ENCODE results near the gene RNF17.
"Not testable (repeated sequence)": the region's sequence is repeated elsewhere in the genome, so short reads cannot be mapped to it uniquely, and the experiment has no call there.

Gene RNF17, protein sequence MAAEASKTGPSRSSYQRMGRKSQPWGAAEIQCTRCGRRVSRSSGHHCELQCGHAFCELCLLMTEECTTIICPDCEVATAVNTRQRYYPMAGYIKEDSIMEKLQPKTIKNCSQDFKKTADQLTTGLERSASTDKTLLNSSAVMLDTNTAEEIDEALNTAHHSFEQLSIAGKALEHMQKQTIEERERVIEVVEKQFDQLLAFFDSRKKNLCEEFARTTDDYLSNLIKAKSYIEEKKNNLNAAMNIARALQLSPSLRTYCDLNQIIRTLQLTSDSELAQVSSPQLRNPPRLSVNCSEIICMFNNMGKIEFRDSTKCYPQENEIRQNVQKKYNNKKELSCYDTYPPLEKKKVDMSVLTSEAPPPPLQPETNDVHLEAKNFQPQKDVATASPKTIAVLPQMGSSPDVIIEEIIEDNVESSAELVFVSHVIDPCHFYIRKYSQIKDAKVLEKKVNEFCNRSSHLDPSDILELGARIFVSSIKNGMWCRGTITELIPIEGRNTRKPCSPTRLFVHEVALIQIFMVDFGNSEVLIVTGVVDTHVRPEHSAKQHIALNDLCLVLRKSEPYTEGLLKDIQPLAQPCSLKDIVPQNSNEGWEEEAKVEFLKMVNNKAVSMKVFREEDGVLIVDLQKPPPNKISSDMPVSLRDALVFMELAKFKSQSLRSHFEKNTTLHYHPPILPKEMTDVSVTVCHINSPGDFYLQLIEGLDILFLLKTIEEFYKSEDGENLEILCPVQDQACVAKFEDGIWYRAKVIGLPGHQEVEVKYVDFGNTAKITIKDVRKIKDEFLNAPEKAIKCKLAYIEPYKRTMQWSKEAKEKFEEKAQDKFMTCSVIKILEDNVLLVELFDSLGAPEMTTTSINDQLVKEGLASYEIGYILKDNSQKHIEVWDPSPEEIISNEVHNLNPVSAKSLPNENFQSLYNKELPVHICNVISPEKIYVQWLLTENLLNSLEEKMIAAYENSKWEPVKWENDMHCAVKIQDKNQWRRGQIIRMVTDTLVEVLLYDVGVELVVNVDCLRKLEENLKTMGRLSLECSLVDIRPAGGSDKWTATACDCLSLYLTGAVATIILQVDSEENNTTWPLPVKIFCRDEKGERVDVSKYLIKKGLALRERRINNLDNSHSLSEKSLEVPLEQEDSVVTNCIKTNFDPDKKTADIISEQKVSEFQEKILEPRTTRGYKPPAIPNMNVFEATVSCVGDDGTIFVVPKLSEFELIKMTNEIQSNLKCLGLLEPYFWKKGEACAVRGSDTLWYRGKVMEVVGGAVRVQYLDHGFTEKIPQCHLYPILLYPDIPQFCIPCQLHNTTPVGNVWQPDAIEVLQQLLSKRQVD (N-terminal part only)

GRCh38 chr13:24763596-24764275 lies at the start of gene RNF17:
TSS of gene RNF17 (plus strand) at chr13:24764169. CDS start at chr13:24764204, 35 bp downstream.
- no peak for DNase-seq (ENCODE audit: low read depth in 2 of 2)

GRCh38 chr13:24716011-24716410 lies 48.0 kb upstream of the RNF17 start:
- no peak for DNase-seq (ENCODE audit: low read depth in 2 of 2)

DNA sequence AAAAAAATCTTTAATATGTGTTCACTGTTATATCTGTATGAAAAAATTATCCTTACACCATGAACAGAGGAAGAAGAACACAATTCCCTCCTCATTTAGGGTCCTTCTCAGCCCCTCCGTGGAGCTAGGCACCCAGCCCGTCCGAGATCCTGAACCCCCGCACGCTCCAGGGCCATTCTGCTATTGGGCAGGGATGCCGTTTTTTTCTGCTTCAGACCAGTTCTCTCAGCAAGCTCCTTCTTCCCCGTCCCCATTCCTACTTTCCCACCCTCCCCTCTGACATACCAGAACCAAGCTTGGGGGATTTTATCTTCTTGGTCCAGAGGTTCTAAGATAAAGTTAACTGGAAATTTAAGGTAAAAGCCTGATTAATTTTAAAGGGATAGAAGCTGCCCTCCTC lies 47.5 kb upstream of the RNF17 start:
- no peak for DNase-seq (ENCODE audit: low read depth in 2 of 2)

GRCh38 chr13:24717217-24717616 lies 46.8 kb upstream of the RNF17 start:
- DNase-seq (ENCODE audit: low read depth in 2 of 2), result no peak

DNA sequence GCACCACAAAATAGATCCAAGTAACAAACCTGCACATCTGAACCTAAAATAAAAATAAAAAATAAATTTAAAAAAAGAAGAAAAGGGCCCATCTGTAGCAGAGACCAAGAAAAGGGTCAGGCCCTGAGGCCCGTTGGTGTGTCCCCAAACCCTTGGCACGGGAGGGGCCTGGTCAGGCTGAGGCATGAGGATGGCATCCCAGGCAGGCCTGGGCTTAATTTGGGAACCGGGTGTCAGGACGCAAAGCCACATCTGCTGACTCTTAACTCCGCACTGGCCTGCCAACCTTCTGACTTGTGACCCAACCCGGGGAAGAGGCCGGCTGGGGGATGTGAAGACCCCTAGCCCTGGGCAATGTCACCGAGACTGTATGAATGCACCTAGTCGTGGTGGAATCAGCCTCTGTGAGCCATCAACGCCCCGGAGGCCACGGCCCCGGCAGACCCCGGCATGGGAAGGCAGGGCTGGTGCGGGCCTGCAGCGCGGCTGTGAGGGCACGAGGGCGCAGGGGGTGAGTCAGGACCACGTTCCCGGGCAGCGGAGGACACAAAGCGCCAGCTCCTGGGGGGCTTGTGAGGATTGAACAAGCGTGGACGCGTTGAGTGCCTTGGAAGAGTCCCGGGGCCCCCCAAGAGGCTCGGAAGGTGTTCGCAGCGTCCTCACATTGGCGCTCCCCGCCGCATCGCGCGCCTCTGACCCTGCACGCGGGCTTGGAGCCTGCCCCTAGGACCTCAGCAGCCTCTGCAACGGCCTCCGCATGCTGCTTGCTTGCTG lies 45.6 kb upstream of the RNF17 start:
- DNase-seq (ENCODE audit: low read depth in 2 of 2), result no peak

- no peak for DNase-seq (ENCODE audit: low read depth in 2 of 2)
Observed at GRCh38 chr13:24719139-24719538, 44.8 kb upstream of the RNF17 start.

DNA sequence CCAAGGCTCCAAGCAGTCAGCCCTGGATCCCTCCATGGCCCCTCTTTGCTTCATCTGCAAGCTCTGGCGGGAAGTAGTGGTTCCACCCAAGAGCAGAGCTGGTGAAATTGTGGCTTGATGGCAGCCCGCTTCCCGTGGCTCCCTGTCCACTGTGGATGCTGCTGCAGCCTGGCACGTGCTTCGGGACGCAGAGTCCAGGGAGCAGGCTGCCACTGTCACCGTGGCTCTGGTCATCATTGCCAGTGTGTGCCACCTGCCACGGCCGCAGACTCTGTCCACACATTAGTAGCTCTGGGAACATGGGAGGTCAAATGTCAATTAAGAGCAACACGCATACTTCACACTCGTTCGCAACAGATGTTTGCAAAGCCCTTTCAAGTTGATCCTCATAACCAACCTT lies 40.8 kb upstream of the RNF17 start:
- no peak for DNase-seq (ENCODE audit: low read depth in 2 of 2)

DNA sequence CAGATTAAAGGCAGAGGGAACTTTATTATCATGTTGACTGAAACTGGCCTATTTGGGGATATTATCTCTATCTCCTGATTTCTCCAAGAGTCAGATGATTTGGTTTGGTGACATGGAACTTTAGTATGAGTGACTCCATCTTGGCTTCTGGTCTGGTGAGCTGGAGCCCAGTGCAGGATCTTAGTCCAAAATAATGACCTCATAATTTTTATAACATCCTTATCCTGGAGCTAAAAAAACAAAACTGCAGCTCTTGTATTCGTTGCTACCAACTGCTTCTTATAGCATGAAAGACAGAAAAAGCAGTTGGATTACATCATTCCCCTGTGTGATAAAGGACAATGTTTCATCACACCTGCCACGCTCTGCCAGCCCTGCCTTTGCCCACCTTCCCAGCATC lies 39.3 kb upstream of the RNF17 start:
- no peak for DNase-seq (ENCODE audit: low read depth in 2 of 2)

DNA sequence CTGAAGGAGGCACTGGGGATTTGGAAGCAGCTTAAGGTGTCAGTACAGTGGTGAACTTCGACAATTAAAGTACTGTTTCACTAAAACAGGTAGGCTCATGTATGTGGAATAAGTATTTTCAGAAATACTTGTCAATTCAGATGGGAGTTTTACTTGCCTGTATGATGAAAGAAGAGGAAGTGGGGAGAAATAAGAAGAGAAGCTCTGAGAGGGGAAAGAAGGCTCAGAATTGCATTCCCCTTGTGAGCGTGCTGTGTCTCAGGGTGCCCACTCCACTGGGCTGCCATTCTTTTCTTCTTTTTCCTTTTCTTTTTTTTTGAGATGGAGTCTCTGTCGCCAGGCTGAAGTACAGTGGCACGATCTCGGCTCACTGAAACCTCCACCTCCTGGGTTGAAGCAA lies 38.6 kb upstream of the RNF17 start:
- no peak for DNase-seq (ENCODE audit: low read depth in 2 of 2)

GRCh38 chr13:24727731-24728601 lies 36.0 kb upstream of the RNF17 start:
- DNase-seq (ENCODE audit: low read depth in 2 of 2), result peak; percentile 54 to 58

DNA sequence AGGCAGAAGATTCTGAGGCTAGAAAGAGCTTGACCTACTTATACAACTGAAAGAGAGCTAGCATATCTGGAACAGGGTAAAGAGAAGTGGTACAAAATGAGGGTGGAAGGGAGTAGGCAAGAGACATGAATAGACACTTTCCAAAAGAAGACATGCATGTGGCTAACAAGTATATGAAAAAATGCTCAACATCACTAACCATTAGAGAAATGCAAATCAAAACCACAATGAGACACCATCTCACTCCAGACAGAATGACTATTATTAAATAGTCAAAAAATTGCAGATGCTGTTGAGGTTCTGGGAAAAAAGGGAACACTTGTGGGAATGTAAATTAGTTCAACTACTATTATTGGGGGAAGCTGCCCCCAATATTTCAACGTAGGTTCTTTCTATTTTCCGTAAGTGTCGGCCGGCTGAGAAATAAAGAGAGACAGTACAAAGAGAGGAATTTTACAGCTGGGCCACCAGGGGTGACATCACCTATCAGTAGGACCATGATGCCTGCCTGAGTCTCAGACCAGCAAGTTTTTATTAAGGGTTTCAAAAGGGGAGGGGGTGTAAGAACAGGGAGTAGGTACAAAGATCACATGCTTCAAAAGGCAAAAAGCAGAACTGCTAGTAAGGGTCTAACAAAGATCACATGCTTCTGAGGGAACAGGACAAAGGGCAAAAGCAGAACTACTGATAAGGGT lies 32.9 kb upstream of the RNF17 start:
- not testable (repeated sequence) for DNase-seq (ENCODE audit: low read depth in 2 of 2)

- DNase-seq (ENCODE audit: low read depth in 2 of 2), result no peak
Observed at GRCh38 chr13:24734950-24735349, 29.0 kb upstream of the RNF17 start.

DNA sequence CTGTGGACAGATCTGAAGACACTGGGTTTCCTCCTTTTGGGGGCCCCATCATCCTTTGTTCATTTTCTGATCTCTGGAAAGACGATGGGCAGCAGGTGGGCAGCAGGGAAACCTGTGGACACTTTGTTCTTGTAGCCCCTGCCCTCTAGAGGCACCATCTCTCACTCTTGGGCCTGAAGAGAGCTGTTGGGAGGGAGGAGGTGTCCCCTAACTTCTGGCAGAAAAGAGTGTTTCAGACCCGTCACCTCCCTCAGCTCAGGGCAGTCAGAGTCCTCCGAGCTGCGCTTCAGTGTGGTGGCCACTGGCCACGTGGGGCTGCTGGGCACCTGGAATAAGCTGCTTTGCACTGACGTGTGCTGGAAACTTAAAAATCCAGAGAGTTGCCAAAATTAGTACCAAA lies 26.9 kb upstream of the RNF17 start:
- no peak for DNase-seq (ENCODE audit: low read depth in 2 of 2)

DNA sequence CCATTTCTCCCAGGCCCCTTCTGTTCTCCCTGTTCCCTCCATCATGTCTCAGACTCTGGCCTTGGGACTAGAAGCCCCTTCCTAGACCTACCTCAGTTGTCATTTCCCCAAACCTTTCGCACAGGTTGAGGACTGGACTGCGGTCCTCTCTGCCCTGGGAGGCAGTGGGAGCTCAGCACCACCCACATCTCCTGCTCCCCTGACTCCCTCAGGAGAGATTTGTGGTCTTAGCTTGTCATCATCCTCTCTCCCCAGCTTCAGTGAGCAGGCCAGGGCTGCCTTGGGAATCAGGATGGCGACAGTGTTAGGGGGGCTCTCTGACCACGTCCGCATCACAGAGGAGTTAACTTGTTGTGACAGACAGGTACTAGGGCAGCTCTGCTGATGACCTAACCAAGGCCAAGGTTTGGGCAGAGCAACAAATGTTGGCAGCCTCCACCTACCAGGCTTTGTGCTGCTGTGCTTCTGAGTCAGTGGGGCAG lies 25.6 kb upstream of the RNF17 start:
- DNase-seq (ENCODE audit: low read depth in 2 of 2), result no peak

- no peak for DNase-seq (ENCODE audit: low read depth in 2 of 2)
Observed at GRCh38 chr13:24740014-24740890, 23.7 kb upstream of the RNF17 start.

- no peak for DNase-seq (ENCODE audit: low read depth in 2 of 2)
Observed at GRCh38 chr13:24741016-24741662, 22.8 kb upstream of the RNF17 start.

DNA sequence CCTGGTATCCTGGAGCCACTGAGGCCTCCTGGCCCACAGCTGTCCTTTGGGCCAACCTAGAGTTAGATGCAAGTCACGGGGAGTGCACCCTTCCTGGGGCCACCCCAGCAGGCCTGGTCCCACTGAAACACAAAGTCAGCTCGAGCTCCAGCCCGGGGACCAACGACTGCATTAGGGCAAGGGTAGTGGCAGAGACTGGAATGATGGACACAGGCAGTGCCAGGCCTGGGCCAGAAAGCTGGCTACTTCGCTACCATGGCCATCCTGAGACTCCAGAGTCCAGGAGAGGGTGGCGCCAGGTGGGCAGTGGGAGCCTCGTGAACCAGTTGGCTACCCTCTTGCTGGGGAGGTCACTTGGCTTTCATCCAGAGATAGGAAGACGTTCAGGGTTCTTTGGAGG lies 22.2 kb upstream of the RNF17 start:
- DNase-seq (ENCODE audit: low read depth in 2 of 2), result no peak
